Activated naive CD8-positive, alpha-beta T cell (primary cell): Measurements from ENCODE around the gene OSBPL10.
"Not testable (repeated sequence)": the region's sequence is repeated elsewhere in the genome, so short reads cannot be mapped to it uniquely, and the experiment has no call there.

ENCODE experiments used
- H3K27ac Mint-ChIP-seq: one replicate; pipeline ENCODE4 v1.8.0; 2021; ENCODE audit warnings: mixed read lengths
- H3K27me3 Mint-ChIP-seq: one replicate; pipeline ENCODE4 v1.8.0; 2021; ENCODE audit warnings: mixed read lengths
- H3K36me3 Mint-ChIP-seq: one replicate; pipeline ENCODE4 v1.8.0; 2021; ENCODE audit warnings: mixed read lengths
- H3K4me1 Mint-ChIP-seq: one replicate; pipeline ENCODE4 v1.8.0; 2021; ENCODE audit warnings: low read depth, mixed read lengths
- H3K4me3 Mint-ChIP-seq: one replicate; pipeline ENCODE4 v1.8.0; 2021; ENCODE audit warnings: mild to moderate bottlenecking, mixed read lengths
- H3K9me3 Mint-ChIP-seq: one replicate; pipeline ENCODE4 v1.8.0; 2021; ENCODE audit warnings: low read depth, mixed read lengths

Gene OSBPL10

GRCh38 chr3:31804251-31805051, 176.6 kb downstream of the OSBPL10 start:
- Mint-ChIP-seq H3K27me3 (no peaks in the 10 kb centered on the region), H3K4me1 (no peaks in the 10 kb centered on the region), H3K36me3 (no peaks in the 10 kb centered on the region), H3K27ac (no peak overlapping the region), H3K4me3 (no peak overlapping the region), H3K9me3 (no peaks in the 10 kb centered on the region)

GRCh38 chr3:31802981-31803740, 177.9 kb downstream of the OSBPL10 start:
- Mint-ChIP-seq H3K36me3 (no peaks in the 10 kb centered on the region), H3K4me3 (no peak overlapping the region), H3K9me3 (no peaks in the 10 kb centered on the region), H3K4me1 (no peaks in the 10 kb centered on the region), H3K27me3 (no peaks in the 10 kb centered on the region), H3K27ac (no peak overlapping the region)

- H3K27me3 Mint-ChIP-seq = no peaks in the 10 kb centered on the region
- H3K4me1 Mint-ChIP-seq = no peaks in the 10 kb centered on the region
- H3K27ac Mint-ChIP-seq = no peak overlapping the region
- H3K4me3 Mint-ChIP-seq = no peak overlapping the region
- no peaks in the 10 kb centered on the region for H3K36me3 Mint-ChIP-seq
- H3K9me3 Mint-ChIP-seq = no peaks in the 10 kb centered on the region
Observed at GRCh38 chr3:31800436-31800835, 180.6 kb downstream of the OSBPL10 start.

- Mint-ChIP-seq H3K36me3 (no peaks in the 10 kb centered on the region), H3K9me3 (no peaks in the 10 kb centered on the region), H3K4me1 (no peaks in the 10 kb centered on the region), H3K27me3 (no peaks in the 10 kb centered on the region), H3K4me3 (no peak overlapping the region), H3K27ac (no peak overlapping the region)
Observed at GRCh38 chr3:31798840-31799239, 182.2 kb downstream of the OSBPL10 start.

GRCh38 chr3:31793821-31794220, 187.2 kb downstream of the OSBPL10 start:
- H3K27ac Mint-ChIP-seq = no peak overlapping the region
- no peak overlapping the region for H3K4me3 Mint-ChIP-seq
- H3K36me3 Mint-ChIP-seq = no peaks in the 10 kb centered on the region
- no peaks in the 10 kb centered on the region for H3K9me3 Mint-ChIP-seq
- no peaks in the 10 kb centered on the region for H3K27me3 Mint-ChIP-seq
- H3K4me1 Mint-ChIP-seq = no peaks in the 10 kb centered on the region

GRCh38 chr3:31791090-31791430, 190.0 kb downstream of the OSBPL10 start:
- no peaks in the 10 kb centered on the region for H3K36me3 Mint-ChIP-seq
- H3K27ac Mint-ChIP-seq = no peak overlapping the region
- no peaks in the 10 kb centered on the region for H3K4me1 Mint-ChIP-seq
- no peaks in the 10 kb centered on the region for H3K9me3 Mint-ChIP-seq
- no peaks in the 10 kb centered on the region for H3K27me3 Mint-ChIP-seq
- H3K4me3 Mint-ChIP-seq = no peak overlapping the region

DNA sequence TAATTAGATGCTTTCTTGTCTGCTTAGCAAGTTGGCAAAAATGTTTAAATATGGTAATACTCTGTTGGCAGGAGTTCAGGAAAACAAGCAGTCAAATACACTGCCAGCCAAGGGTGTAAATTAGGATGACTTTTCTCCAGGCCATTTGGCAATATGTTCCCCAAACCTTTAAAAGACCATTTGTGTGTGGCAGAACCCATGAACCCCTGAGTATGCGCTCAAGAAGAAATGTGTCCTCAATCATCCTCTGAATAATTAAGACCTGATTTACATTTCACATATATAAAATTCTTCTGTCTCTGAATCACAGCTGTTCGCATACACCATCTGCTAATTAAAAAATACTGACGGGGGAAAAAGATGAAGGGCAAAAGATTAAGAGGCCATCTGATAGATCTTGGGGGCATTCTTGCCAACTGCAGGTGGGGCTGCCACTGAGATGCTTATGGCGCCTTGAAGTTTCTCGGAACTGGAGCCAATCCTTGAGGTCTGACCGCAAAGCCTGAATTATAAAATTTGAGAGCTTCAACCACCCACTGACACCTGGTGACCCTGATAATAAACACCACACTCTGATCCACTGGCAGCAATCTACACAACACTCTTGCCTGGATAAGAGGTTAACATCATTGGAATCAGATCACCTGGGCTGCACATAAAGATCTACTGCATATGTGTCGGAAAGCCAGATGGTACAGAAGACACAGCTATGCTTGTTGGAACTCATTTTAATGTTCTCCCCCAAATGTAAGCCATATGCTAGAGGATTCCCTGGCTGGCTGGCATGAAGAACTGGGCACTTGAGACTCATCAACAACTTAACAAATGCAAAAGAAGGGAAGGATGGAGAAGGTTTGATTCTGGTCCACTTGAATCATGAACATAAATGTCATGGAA, 190.6 kb downstream of the OSBPL10 start:
- Mint-ChIP-seq H3K27ac (no peak overlapping the region), H3K9me3 (no peaks in the 10 kb centered on the region), H3K4me3 (no peak overlapping the region), H3K36me3 (no peaks in the 10 kb centered on the region), H3K27me3 (no peaks in the 10 kb centered on the region), H3K4me1 (no peaks in the 10 kb centered on the region)

- Mint-ChIP-seq H3K9me3 (no peaks in the 10 kb centered on the region), H3K4me3 (no peak overlapping the region), H3K27me3 (no peaks in the 10 kb centered on the region), H3K36me3 (no peaks in the 10 kb centered on the region), H3K4me1 (no peaks in the 10 kb centered on the region), H3K27ac (no peak overlapping the region)
Observed at GRCh38 chr3:31789429-31789828, 191.6 kb downstream of the OSBPL10 start.

- H3K4me1 Mint-ChIP-seq = no peaks in the 10 kb centered on the region
- H3K4me3 Mint-ChIP-seq = no peak overlapping the region
- no peak overlapping the region for H3K27ac Mint-ChIP-seq
- H3K27me3 Mint-ChIP-seq = no peaks in the 10 kb centered on the region
- no peaks in the 10 kb centered on the region for H3K36me3 Mint-ChIP-seq
- no peaks in the 10 kb centered on the region for H3K9me3 Mint-ChIP-seq
Observed at GRCh38 chr3:31785734-31786133, 195.3 kb downstream of the OSBPL10 start.

GRCh38 chr3:31785286-31785685, 195.8 kb downstream of the OSBPL10 start:
- Mint-ChIP-seq H3K27me3 (no peaks in the 10 kb centered on the region), H3K36me3 (no peaks in the 10 kb centered on the region), H3K4me1 (no peaks in the 10 kb centered on the region), H3K9me3 (no peaks in the 10 kb centered on the region), H3K27ac (no peak overlapping the region), H3K4me3 (no peak overlapping the region)

DNA sequence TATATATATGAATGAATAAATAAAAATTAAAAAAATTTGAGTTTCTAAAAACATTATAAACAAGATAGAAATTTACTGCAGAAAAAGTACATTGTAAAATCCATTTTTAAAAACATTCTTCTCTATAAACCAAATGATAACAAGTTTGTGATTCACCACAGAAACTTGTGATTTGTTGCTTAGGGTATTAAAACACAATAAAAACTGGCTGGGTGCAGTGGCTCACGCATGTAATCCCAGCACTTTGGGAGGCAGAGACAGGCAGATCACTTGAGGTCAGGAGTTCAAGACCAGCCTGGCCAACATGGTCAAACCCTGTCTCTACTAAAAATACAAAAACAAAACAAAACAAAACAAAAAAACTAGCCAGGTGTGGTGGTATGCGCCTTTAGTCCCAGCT, 197.2 kb downstream of the OSBPL10 start:
- not testable (repeated sequence) for H3K4me3 Mint-ChIP-seq, H3K36me3 Mint-ChIP-seq, H3K27me3 Mint-ChIP-seq, H3K4me1 Mint-ChIP-seq, H3K27ac Mint-ChIP-seq, H3K9me3 Mint-ChIP-seq

- H3K4me3 Mint-ChIP-seq, H3K27ac Mint-ChIP-seq, H3K9me3 Mint-ChIP-seq, H3K27me3 Mint-ChIP-seq, H3K36me3 Mint-ChIP-seq, H3K4me1 Mint-ChIP-seq: not testable (repeated sequence)
Observed at GRCh38 chr3:31782306-31782705, 198.8 kb downstream of the OSBPL10 start.

GRCh38 chr3:31779514-31779913, 201.5 kb downstream of the OSBPL10 start:
- peaks cover 3% of the 10 kb centered on the region for H3K36me3 Mint-ChIP-seq
- H3K27me3 Mint-ChIP-seq = no peaks in the 10 kb centered on the region
- no peak overlapping the region for H3K4me3 Mint-ChIP-seq
- no peaks in the 10 kb centered on the region for H3K4me1 Mint-ChIP-seq
- H3K9me3 Mint-ChIP-seq = no peaks in the 10 kb centered on the region
- no peak overlapping the region for H3K27ac Mint-ChIP-seq

DNA sequence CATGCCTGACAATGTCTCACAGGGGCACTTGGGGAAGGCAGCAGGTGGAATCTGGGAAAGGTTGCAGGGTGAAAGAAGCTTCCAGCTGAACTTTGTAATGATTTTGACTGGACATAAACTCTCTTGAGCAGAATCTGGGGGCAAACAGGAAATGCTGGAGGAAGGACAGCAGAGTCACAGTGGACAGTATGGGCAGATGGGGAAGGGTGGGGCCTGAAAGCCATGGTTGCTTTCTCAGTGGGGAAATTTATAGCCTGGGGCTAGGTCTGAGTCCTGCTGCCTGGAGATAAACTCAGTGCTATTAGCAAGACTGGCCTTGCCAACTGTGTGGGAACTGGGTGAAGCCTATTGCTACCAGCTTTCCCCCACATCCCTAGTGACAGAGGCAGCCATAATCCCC, 203.2 kb downstream of the OSBPL10 start:
- Mint-ChIP-seq H3K4me3 (no peak overlapping the region), H3K9me3 (no peaks in the 10 kb centered on the region), H3K27me3 (no peaks in the 10 kb centered on the region), H3K36me3 (peaks cover 3% of the 10 kb centered on the region), H3K27ac (no peak overlapping the region), H3K4me1 (no peaks in the 10 kb centered on the region)

DNA sequence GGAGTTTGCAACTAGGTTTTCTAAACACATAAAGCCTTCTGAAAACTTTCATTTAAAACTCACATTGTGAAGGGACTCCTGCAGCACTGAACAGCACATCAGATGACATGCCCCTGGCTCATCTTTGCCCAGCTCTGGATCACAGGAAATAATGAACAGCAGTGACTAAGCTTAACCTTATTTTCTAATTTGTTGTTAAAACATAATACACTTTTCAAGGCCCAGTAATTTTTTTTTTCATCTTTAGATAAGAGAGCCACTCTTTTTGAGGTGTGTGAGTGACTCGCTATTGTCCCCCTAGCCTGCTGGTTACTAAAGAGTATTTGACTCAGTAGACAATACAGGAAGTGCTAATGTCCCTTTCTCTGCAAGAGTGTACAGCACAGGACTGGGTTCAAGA, 204.0 kb downstream of the OSBPL10 start:
- no peaks in the 10 kb centered on the region for H3K4me1 Mint-ChIP-seq
- H3K36me3 Mint-ChIP-seq = peaks cover 3% of the 10 kb centered on the region
- H3K4me3 Mint-ChIP-seq = no peak overlapping the region
- H3K27ac Mint-ChIP-seq = no peak overlapping the region
- H3K27me3 Mint-ChIP-seq = no peaks in the 10 kb centered on the region
- no peaks in the 10 kb centered on the region for H3K9me3 Mint-ChIP-seq
